HG03342 (cell line): ENCODE measurements around the gene CHST14.
"Not testable (repeated sequence)": the region's sequence is repeated elsewhere in the genome, so short reads cannot be mapped to it uniquely, and the experiment has no call there.

Experiments used
- ATAC-seq: cut with Tn5 transposase; IDR thresholded peaks from one replicate; pipeline ENCODE4 v1.9.1; 2021; ENCODE audit warnings: mild to moderate bottlenecking, moderate library complexity; ENCODE audit not compliant: unreplicated experiment

Gene CHST14

GRCh38 chr15:40440743-40441564 lies 29.8 kb upstream of the CHST14 start, which contains the start of gene BAHD1:
Gene BAHD1, plus strand, starts transcription at chr15:40440953. Its CDS starts 17,512 bp downstream, at chr15:40458465.
- peak; percentile 87 for ATAC-seq

GRCh38 chr15:40441565-40442531 lies 28.9 kb upstream of the CHST14 start:
- peak; percentile 7 for ATAC-seq

- no peak for ATAC-seq
Observed at GRCh38 chr15:40443255-40443654, 27.5 kb upstream of the CHST14 start.

DNA sequence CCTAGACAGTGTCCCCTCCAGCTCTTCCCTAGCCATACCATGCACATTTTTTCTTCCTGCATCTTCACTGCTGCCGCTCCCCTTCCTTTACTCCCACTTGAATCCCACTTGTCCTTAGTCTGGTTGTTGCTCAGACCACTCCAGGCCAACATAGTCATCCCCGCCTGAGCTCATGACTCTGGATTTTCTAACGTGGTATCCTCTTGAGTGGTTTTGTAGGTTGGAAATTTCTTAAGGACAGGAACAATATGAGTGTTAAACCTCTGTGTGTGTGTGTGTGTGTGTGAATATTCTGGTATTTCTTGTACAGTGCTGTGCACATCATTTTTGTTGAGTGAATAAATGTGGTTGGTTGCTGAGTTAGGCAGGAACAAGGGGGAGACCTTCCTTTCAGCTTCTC lies 26.9 kb upstream of the CHST14 start:
- ATAC-seq, result no peak

GRCh38 chr15:40444736-40445135 lies 26.0 kb upstream of the CHST14 start:
- ATAC-seq, result no peak

GRCh38 chr15:40445421-40445922 lies 25.3 kb upstream of the CHST14 start:
- ATAC-seq, result no peak

DNA sequence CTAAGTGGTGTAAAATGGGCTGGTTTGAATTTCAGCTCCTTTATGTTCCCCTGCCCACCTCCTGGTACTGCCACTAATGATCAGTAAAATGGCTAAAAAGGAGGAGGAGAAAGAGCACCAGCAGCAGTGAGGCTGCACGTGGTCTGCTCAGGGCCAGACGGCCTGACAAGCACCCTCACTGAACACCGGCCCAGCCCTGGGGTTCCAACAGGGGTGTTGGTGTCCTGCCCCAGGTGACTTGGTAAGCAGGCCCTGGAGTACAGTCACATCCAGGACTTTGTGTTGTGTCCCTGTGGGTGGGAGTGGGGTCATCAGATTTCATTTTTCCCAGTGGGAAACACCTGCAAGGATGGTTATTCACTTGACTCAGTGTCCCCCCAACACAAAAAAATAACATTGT lies 24.6 kb upstream of the CHST14 start:
- no peak for ATAC-seq

DNA sequence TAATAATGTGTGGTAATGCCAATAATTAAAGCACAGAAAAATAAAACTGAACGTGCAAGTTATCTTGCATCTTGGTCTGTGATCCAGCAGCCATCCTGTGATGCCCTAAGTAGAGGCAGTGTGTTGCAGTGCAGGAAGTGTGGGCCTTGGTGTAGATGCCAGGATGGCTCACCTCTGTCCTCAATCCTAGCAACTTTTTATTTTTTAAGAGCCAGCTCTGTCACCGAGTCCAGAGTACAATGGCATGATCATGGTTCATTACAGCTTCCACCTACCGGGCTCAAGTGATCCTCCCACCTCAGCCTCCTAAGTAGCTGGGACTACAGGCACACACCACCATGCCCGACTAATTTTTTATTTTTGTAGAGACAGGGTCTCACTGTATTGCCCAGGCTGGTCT lies 22.4 kb upstream of the CHST14 start:
- ATAC-seq, result no peak

GRCh38 chr15:40449275-40449674 lies 21.5 kb upstream of the CHST14 start:
- no peak for ATAC-seq

DNA sequence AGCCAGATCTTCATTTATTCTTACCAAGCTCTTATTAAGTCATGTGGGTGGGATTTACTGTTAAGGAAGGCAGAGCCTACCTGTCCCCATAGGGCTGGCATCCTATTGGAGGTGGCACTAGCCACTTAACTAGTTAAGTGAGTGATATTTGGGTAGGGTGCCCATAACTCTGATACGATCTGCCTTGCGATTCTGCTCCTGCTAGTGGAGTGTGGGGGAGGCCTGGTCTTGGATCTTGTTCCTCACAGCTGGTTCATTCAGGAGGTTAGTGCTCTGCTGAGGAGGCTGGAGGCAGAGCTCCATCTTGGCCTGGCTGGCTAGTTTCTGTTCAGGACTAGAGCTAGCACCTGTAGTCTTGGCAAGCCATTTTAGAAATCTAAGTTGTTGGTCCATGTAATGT lies 20.7 kb upstream of the CHST14 start:
- ATAC-seq, result no peak

DNA sequence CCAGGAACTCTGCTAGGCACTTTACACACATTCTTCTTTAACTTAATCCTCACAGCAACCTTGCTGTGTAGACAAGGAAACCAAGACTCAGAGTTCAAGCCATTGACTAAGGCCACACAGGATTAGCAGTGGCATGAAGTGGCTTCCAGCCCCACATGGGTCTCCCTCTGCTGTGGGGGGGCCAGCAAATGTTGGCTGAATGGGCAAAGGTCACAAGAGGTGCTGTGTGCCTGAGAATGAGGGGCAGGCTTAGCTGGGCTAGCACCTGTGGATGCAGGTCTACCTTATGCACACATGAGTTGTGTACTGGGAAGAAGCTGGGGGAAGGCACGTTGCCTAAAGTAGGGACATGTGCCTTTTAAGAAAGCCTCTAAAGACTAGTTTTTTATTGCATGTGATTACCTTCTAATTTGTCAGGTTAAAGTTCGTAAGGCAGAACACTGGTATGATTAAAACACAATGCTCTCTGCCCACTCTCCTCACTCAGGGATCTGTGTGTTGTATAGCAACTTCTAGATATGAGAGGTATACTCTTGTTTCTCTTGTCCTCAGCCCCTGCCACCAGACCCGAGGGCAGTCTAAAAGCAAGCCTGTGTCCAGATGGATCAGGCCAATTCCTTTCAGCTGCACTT lies 19.1 kb upstream of the CHST14 start:
- ATAC-seq, result no peak

DNA sequence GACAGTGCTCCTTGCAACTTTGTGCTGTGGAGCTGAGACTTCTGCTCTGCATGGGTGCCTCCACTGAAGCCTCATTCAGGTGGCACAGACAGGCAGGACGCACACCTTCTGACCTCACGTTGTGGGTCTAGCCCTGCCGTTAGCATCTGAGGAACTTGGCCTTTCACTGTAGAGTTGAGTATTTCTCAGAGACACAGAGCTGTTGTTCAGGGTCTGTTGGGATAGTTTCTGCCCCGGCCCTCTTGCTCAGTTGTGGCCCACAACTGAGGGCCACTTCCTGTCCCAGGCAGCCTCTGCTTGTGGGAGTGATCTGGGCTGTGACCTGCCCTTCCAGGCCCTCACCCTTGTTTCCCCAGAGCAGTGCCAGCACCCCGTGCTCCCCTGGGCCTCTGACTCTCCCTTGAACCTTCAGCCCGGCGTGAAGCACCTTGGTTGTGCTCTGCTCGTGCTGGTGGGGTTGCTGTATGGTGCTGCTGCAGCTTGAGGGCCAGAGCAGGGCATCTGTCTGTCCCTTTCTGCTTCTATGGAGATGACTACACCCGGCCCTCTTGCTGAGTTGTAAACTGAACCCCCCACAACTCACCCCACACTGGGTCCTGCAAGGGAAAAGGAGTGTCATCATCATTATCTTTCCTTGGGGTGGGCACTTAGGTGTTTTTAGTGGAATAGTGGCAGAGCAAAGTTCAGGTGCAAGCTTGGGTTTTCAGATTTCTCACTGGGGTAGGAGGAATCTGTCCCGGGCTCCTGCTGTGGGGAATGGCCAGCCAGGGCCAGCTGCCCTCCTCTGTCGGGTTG lies 18.3 kb upstream of the CHST14 start:
- ATAC-seq, result peak; percentile 48

DNA sequence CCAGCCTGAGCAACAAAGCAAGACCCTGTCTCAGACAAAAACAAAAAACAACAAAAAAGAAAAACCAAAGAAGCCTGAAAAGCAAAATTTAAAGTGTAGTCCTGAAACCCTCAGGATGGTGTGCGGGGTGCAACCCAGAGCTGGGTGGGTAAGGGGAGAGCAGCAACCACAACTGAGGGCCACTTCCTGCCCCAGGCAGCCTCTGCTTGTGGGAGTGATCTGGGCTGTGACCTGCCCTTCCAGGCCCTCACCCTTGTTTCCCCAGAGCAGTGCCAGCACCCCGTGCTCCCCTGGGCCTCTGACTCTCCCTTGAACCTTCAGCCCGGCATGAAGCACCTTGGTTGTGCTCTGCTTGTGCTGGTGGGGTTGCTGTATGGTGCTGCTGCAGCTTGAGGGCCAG lies 16.8 kb upstream of the CHST14 start:
- not testable (repeated sequence) for ATAC-seq

- ATAC-seq, result no peak
Observed at GRCh38 chr15:40454904-40455391, 15.8 kb upstream of the CHST14 start.

DNA sequence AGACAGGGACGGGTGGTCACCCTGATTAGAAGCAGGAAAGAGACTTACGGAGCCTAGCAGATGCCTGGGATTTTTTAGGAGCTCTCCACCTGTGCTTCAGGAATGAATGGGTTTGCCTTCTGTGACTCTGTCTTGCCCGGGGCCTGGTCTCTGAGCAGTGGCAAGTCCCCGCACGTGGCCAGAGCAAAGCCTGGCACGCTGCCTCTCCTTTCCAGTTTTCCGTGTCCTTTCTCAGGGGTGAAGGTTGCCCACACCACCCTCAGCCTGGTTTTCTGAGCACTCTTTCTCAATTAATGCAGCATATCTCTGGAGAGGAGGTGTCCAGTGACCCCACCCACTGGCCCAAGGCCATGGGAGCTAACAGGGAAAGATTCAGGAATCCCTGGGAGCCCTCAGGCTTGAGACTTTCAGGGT lies 14.5 kb upstream of the CHST14 start:
- no peak for ATAC-seq

DNA sequence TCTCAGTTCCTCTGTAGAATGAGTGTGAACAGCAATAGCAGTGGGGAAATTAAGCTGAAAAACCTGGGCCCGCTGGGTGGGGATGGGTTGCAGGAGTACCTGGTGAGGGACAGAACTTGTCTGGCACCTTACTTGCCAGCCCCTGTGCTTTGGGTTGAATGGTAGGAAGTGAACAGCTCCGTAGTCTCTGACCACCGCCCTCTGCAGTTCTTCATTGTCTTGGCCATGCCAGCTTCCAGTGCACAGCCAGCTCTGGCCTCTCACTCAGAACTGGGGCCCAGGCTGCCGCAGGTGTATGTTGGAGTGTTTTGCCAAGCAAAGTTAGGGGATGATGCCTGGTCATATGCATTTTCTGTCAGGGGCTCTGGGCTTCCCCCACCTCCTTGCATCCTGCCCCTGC lies 14.0 kb upstream of the CHST14 start:
- ATAC-seq, result no peak

DNA sequence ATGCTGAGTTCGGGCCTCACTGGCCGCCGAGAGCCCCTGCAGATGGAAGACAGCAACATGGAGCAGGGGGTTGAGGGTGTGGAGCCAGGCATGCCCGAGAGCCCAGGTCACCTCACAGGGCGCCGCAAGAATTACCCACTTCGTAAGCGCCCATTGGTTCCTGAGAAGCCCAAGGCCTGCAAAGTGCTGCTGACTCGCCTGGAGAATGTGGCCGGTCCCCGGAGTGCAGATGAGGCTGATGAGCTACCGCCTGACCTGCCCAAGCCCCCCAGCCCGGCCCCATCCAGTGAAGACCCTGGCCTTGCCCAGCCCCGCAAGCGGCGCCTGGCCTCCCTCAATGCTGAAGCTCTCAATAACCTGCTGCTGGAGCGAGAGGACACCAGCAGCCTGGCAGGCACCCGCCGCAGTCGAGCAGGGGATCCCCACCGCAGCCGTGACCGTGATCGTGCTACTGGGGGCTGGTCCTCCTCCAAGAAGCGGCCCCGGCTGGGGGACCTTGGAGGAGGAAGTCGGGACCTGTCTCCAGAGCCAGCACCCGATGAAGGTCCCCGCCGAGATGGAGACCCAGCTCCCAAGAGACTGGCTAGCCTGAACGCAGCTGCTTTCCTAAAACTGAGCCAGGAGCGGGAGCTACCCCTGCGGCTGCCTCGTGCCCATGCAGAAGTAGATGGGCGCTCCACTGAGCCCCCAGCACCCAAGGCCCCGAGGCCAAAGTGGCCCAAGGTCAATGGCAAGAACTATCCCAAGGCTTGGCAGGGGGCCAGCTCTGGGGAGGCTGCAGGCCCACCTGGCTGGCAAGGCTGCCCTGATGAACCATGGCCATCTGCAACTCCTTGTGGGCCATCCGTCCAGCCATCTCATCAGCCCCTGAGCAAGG lies 12.1 kb upstream of the CHST14 start:
- no peak for ATAC-seq

- ATAC-seq, result no peak
Observed at GRCh38 chr15:40459391-40460015, 11.3 kb upstream of the CHST14 start.

- no peak for ATAC-seq
Observed at GRCh38 chr15:40460404-40460803, 10.4 kb upstream of the CHST14 start.
